CD4-positive, alpha-beta T cell treated with Interleukin-15 for 4 hours (primary cell): ENCODE data around the gene NEU4.
A peak's percentile ranks its signal among the peaks of the same experiment; 100 is the strongest.
"Not testable (repeated sequence)": the region's sequence is repeated elsewhere in the genome, so short reads cannot be mapped to it uniquely, and the experiment has no call there.

Source experiments
- DNase-seq: peaks from one replicate; pipeline ENCODE4 v3.0.0-alpha.2; 2020; ENCODE audit warnings: low spot score

The NEU4 gene

GRCh38 chr2:241808721-241809382, at the start of gene NEU4:
NEU4 (plus strand) TSS chr2:241809193; CDS start chr2:241814485, 5,292 bp downstream.
- no peak for DNase-seq

DNA sequence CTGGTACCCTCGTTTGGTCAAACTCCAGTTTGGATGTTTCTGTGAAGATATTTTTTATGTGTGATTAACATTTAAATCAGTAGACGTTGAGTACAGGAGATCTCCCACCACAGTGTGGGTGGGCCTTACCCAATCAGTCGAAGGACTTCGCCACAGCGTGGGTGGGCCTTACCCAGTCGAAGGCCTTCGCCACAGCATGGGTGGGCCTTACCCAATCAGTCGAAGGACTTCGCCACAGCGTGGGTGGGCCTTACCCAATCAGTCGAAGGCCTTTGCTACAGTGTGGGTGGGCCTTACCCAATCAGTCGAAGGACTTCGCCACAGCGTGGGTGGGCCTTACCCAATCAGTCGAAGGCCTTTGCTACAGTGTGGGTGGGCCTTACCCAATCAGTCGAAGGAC, 49.1 kb upstream of the NEU4 start:
- not testable (repeated sequence) for DNase-seq

DNA sequence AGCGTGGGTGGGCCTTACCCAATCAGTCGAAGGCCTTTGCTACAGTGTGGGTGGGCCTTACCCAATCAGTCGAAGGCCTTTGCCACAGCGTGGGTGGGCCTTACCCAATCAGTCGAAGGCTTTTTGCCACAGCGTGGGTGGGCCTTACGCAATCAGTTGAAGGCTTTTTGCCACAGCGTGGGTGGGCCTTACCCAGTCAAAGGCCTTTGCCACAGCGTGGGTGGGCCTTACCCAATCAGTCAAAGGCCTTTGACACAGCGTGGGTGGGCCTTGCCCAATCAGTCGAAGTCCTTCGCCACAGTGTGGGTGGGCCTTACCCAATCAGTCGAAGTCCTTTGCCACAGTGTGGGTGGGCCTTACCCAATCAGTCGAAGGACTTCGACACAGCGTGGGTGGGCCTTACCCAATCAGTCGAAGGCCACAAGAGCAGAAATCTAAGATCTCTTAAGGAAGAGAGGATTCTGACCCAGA, 48.7 kb upstream of the NEU4 start:
- DNase-seq, result no peak

GRCh38 chr2:241762321-241762932, 46.6 kb upstream of the NEU4 start:
- no peak for DNase-seq

GRCh38 chr2:241762933-241763369, 46.0 kb upstream of the NEU4 start:
- DNase-seq, result peak; percentile 84

GRCh38 chr2:241763551-241764274, 45.3 kb upstream of the NEU4 start:
- peak; percentile 29 for DNase-seq

DNA sequence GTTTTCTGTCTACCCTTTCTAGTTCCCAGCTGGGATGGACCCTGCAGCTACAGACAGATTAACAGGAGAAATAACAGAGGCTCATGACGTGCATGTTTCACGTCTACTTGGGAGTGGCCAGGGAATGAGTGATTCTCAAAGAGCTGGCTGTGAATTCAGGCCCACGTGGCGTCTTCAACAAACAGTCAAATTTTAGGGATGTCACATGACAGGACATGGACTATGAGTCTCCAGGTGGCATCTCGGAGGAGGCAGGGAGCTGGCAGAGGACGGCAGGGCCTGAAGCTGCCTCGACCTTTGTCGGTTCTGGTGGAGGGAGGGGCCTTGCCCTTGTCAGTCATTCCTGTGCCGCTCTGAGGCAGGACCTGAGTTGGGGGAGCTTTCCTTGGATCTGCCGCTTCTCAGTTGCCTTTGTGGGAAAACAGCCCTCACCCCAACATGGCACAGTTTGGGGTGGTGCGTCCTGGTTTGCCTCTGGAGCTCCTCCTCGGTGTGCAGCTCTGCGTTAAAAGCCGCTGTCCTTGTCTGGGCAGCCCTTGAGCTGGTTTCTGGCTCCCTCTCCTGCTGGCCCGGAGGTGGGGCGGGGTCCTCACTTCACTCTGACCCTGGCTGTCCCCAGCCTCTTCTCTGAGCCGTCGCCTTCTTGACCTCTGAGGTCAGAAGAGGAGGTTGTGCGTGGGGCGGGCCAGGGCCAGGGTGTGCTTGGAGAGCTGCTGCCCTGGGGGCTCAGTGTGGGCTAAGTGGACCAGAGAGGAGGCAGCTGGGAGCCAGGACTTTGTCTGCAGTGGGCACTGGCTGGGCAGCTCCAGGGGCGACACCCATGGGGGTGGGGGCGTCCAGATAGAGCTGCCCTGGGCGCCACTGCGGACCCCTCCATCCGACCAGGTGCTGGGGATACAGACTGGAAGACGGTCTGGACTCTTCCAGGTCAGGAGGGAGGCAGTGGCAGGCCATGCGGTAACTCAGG, 44.4 kb upstream of the NEU4 start:
- DNase-seq, result no peak

DNA sequence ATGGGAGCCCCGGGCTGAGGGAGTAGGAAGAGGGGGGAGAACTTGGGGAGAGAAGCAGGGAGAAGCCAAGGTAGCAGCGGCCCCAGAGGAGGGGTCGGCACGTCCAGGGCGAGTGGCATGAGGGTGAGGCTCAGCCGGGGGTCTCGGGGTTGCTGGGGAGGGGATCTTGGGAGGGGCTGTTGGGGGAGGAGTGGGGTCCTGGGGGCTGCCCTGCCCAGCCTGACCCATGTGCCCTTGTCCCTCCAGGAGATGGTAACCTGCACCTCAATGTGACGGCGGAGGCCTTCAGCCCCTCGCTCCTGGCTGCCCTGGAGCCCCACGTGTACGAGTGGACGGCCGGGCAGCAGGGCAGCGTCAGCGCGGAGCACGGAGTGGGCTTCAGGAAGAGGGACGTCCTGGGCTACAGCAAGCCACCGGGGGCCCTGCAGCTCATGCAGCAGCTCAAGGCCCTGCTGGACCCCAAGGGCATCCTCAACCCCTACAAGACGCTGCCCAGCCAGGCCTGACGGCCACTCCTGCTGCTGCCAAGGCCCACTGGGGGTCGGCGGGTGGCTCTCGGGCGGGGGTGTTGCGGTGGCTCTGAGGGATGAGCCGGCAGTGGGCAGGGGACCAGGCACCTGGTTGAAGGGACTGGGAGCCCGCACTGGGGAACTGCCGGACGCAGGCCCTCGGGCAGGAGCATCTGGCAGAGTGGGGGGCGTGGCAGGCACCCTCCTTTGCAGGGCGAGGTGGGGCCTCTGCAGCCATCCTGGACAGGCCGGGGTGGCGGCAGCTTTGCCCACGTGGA, 41.3 kb upstream of the NEU4 start:
- no peak for DNase-seq

DNA sequence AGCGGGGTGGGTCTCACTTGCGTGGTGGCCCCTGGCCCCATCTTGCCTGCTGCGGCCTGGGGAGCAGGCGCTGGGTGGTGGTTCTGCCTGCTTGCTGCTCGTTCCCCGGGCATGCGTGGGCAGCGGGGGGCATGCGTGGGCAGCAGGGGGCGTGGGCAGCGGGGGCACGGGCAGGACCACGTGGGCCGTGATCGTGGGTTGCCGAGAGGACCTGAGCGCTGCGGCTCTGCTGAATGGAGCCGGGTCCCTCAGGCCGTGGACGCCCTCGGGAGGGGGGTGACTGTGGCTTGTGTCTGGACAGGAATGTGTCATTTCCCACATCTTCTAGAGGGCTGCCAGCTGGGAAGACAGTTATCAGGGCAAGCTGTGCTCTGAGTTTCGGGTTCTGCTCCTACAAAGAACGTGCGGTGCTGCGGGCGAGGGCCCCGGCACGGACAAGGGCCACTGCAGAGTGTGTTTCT, 40.7 kb upstream of the NEU4 start:
- no peak for DNase-seq

DNA sequence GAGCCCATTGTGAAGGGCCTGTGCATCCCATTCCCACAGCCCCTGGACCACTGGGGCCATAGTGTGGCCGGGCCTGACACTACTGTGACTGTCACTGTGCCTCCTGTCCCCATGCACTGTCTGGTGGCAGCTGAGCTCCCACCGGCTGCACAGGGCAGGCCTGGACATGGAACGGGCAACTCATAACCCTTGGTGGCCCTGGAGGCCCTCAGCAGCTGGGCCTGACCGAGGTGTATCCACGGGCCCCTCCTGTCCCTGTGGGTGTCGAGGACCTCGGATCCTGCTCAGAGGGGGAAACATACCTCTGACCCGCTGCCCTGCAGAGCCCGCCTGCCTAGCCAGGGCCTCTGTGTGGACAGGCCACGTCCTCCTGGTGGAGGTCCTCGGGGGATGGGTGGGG, 40.1 kb upstream of the NEU4 start:
- no peak for DNase-seq

- no peak for DNase-seq
These were observed 39.2 kb upstream of the NEU4 start for GRCh38 chr2:241769819-241770184.

GRCh38 chr2:241770185-241770935, 38.6 kb upstream of the NEU4 start:
- DNase-seq, result no peak

DNA sequence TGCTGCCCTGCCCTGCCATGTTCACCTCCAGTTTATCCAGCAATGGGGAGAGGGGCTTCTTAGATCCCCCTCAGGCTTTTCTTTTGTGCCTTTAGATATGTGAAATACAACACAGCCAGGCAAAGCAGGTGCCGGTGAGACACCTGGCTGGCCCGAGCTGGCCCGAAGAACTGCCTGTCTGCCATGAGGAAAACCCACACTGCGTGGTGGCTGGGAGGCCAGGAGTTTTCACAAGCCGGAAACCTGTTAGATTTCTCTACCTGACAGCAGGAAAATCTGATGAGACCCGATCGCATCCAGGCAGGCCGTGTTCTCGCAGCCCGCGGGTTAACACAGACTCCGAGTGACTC, 38.1 kb upstream of the NEU4 start:
- no peak for DNase-seq

GRCh38 chr2:241771286-241772062, 37.5 kb upstream of the NEU4 start:
- no peak for DNase-seq

DNA sequence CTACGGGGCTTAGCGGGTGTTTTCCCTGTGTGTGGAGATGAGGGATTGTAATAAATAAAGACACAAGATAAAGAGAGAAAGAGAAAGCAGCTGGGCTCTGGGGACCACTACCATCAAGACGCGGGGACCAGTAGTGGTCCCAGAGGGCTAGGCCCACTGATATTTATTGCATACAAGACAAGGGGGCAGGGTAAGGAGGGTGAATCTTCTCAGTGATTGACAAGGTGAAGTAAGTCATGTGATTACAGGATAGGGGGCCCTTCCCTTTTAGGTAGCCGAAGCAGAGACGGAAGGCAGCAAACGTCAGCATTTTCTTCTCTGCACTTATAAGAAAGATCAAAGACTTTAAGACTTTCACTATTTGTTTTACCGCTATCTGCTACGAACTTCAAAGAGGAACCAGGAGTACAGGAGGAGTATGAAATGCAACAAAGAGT, 36.9 kb upstream of the NEU4 start:
- peak; percentile 47 for DNase-seq

DNA sequence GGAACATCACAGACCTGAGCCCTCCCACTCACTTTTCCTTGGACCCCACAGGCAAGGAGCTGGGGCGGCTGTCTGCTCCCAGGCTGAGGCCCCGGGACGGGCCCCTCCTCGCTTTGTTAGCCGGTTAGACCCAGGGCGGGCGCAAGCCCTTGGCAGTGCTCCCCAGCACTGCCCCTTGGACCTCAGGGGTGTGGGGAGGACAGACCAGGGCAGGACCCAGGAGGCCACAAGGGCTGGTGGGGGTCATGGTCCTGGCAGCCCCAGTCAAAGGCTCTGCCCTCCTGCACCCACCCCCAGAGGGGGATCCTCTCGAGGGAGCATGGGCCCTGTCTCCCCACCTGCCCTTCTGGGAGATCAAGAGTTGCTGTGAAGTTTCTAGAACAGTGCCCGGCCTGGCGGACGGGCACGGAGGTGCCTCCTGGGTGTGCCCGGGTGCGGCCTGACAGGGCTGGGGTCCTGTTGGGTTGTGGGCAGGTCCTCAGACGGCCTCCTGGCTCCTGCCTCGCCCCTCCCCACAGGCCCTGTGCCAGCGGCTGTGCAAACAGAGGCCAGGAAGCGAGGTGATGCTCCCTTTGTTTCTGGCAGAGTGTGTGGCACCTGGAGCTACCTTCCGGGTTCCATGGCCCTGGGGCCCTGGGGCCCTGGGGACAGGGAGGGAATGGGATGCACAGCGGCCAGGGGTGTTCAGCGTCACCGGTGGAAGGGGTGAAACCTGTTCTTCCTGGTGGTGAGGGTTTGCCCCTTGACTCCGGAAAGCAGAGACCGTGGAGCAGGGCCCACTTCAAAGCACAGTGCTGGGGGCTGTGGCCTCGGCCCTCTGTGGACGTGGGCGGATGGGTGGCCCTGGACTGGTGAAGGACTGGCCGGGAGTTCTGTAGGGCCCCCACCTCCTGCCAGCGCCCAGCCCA, 35.2 kb upstream of the NEU4 start:
- no peak for DNase-seq

DNA sequence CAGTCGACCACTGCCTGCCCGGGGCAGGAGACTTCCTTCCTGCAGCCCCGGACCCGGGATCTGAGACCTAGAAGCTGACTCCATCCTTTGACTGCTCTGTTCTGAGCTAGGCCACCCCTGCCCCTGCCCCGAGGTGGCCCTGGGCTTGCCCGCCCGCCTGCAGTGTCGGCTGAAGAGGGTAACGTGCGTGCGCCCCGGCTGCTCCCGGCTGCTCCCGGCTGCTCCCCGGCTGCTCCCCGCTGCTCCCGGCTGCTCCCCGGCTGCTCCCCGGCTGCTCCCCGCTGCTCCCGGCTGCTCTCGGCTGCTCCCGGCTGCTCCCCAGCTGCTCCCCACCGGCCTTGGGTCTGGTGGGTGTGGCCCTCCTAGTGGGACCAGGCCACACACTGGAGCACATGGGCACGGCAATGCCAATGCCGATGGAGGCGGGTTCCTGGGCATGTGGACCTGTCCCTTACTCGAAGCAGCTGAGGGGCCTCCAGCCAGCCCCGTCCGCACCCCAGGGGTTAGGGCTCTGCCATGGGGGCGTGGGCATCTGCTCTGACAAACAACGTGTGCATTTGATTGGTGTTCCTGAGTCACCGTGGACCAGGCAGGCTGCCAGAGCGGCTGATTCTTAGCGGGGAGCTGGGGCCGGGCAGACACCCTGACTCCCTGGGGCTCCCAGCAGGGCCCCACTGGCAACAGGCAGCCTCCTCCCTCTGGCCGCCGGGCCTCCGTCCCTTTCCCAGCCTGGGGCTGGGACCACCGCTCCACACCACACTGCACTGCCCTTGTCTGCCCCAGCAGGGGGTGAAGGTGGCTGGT, 34.4 kb upstream of the NEU4 start:
- DNase-seq, result no peak
